Caco-2 (cell line): Measurements from ENCODE around the gene C4BPB. TPM values are rescaled to one million over a fixed set of nuclear protein-coding genes. Genes with fewer than 3 reads are reported as not detected.

Experiments
- BruUV-seq: library from RNA; stranded (reverse); fragments of 400-500 nt; replicated peaks from 2 replicates; lab custom pipeline; 2021; lab: Mats Ljungman, UMichigan
- CTCF ChIA-PET: fragments of 300-600 bp; sonication (Branson Sonifier 250); formaldehyde crosslinking; loops from one replicate; lab custom pipeline; 2022; ENCODE audit warnings: antibody characterized with exemption; lab: Charles Lee
- POLR2A ChIA-PET: fragments of 300-600 bp; sonication (Branson Sonifier 250); formaldehyde crosslinking; loops from one replicate; lab custom pipeline; 2022; ENCODE audit warnings: antibody characterized with exemption; lab: Charles Lee
- DNase-seq, 2 experiments: peaks; one replicate each; pipeline versions ENCODE4 v3.0.0 to v3.0.0-alpha.2; 2020 to 2022
- H3K27me3 ChIP-seq: replicated peaks from 2 replicates; pipeline ENCODE4 v1.6.0; 2011; ENCODE audit warnings: low read length; ENCODE audit not compliant: control insufficient read depth, insufficient read depth
- H3K36me3 ChIP-seq: 2 replicates; pipeline ENCODE4 v1.5.1; 2011; ENCODE audit warnings: low read length; ENCODE audit not compliant: control insufficient read depth, insufficient read depth
- H3K4me1 ChIP-seq: fragments of 250-450 bp; sonication (Bioruptor Pico); 2 replicates; pipeline ENCODE4 v1.5.1; 2020; ENCODE audit warnings: mild to moderate bottlenecking
- H3K4me3 ChIP-seq: 2 replicates; pipeline ENCODE4 v1.5.1; 2011; ENCODE audit warnings: low read depth, mild to moderate bottlenecking, control low read depth, low read length
- H3K9me3 ChIP-seq: fragments of 250-450 bp; sonication (Bioruptor Pico); 2 replicates; pipeline ENCODE4 v1.5.1; 2020; ENCODE audit warnings: mild to moderate bottlenecking, moderate library complexity
- H3K27ac Mint-ChIP-seq: one replicate; pipeline ENCODE4 v1.8.0; 2022; ENCODE audit warnings: mixed read lengths; ENCODE audit not compliant: unreplicated experiment
- H3K27me3 Mint-ChIP-seq: one replicate; pipeline ENCODE4 v1.8.0; 2022; ENCODE audit warnings: mixed read lengths; ENCODE audit not compliant: insufficient read depth, unreplicated experiment
- H3K36me3 Mint-ChIP-seq: one replicate; pipeline ENCODE4 v1.8.0; 2022; ENCODE audit warnings: mild to moderate bottlenecking, mixed read lengths; ENCODE audit not compliant: insufficient read depth, unreplicated experiment
- H3K4me1 Mint-ChIP-seq: one replicate; pipeline ENCODE4 v1.8.0; 2022; ENCODE audit warnings: low read depth, mixed read lengths; ENCODE audit not compliant: unreplicated experiment
- H3K4me3 Mint-ChIP-seq: one replicate; pipeline ENCODE4 v1.8.0; 2022; ENCODE audit warnings: mild to moderate bottlenecking, moderate library complexity, mixed read lengths; ENCODE audit not compliant: unreplicated experiment
- H3K9me3 Mint-ChIP-seq: one replicate; pipeline ENCODE4 v1.8.0; 2022; ENCODE audit warnings: mixed read lengths; ENCODE audit not compliant: unreplicated experiment
- intact Hi-C: fragments of 100-400 bp; cut with micrococcal nuclease; formaldehyde crosslinking; loops from one replicate; pipeline ENCODE4 v1.10.0; 2022; ENCODE audit not compliant: unreplicated experiment
- total RNA-seq: library from RNA; stranded (reverse); gene quantifications from 2 replicates; pipeline ENCODE4 v1.2.3, GENCODE V29; 2022
- TF ChIP-seq, protein P1 (sequence below), 2 experiments: fragments of 200-600 bp in 1 of 2; IDR thresholded peaks; 1 replicate in 1 of 2; 2 replicates in 1 of 2; pipeline versions ENCODE4 v1.5.1 to v1.8.0; 2011 to 2022; ENCODE audit warnings: antibody characterized with exemption in 1 of 2, control low read depth in 1 of 2, inconsistent platforms in 1 of 2, low read depth in 1 of 2, low read length in 1 of 2, mild to moderate bottlenecking in 1 of 2, moderate library complexity in 1 of 2; ENCODE audit not compliant: insufficient read depth in 1 of 2, severe bottlenecking in 1 of 2, unreplicated experiment in 1 of 2

Gene C4BPB
- total RNA-seq, 1 experiment from 2014 or later: 99.8 TPM

DNA sequence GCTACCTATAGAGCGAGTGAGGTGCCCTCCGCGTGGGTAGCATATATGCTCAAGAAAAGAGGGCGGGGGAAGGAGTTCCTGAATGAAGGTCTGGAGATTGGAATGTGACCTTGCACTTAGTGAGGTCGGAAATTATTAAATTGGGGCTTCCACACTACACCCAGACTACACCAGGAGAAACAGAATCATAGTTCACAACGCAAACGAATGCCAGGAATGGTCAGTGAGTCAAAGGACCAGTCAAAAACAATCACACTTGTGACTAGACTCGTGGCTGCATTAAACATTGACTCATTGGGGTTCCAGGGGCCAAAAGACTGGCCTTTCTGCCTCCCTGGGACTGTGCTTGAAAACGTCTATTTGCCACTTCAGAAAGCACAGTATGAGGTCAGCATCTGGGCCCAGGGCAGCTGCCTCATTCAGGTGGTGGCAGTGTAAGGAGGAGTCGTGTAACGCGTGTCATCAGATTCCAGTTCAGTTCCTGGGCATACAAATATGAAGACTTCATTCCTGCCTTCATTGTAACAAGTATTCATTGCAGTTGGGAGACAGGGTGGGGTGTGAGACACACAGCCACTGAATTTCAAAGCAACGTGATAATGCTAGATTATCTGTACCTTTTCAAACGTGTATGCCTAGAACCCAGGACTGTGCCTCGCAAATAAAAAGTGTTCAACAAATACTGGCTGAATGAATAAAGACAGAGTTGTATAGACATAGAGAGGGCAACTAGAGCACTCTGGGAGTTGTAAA lies 37.3 kb upstream of the C4BPB start, which contains the start of gene YOD1:
Gene YOD1 (minus strand): TSS at position 18 of the 753 bp plus-strand sequence. CDS start 178 bp downstream, outside the sequence.
- TF ChIP-seq, protein P1, sequence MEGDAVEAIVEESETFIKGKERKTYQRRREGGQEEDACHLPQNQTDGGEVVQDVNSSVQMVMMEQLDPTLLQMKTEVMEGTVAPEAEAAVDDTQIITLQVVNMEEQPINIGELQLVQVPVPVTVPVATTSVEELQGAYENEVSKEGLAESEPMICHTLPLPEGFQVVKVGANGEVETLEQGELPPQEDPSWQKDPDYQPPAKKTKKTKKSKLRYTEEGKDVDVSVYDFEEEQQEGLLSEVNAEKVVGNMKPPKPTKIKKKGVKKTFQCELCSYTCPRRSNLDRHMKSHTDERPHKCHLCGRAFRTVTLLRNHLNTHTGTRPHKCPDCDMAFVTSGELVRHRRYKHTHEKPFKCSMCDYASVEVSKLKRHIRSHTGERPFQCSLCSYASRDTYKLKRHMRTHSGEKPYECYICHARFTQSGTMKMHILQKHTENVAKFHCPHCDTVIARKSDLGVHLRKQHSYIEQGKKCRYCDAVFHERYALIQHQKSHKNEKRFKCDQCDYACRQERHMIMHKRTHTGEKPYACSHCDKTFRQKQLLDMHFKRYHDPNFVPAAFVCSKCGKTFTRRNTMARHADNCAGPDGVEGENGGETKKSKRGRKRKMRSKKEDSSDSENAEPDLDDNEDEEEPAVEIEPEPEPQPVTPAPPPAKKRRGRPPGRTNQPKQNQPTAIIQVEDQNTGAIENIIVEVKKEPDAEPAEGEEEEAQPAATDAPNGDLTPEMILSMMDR (IDR thresholded peaks at IDR 0.05; ENCODE audit: insufficient read depth in 1 of 2, low read depth in 1 of 2, low read length in 1 of 2, severe bottlenecking in 1 of 2, unreplicated experiment in 1 of 2): no peak
- H3K4me1 ChIP-seq: peaks cover 13% of the 10 kb centered on the region
- intact Hi-C loops: loop anchor here (2.0 kb wide), 2 partner anchors 19 to 37 kb away; partner anchors contain the start of genes C1orf116 and C4BPB
- no TSS peak for BruUV-seq
- Mint-ChIP-seq H3K36me3 (peaks cover 36% of the 10 kb centered on the region), H3K4me1 (peaks cover 15% of the 10 kb centered on the region), H3K27me3 (no peaks in the 10 kb centered on the region), H3K4me3 (peak within 1 kb of the TSS; percentile 94), H3K27ac (peak within 1 kb of the TSS; percentile 97), H3K9me3 (no peaks in the 10 kb centered on the region)
- no peaks in the 10 kb centered on the region for H3K27me3 ChIP-seq
- peak within 1 kb of the TSS; percentile 73 for H3K4me3 ChIP-seq
- ChIA-PET POLR2A (interaction anchor here (1.8 kb wide), 1 partner anchor 19 kb away, joined by 4 read pairs; the partner anchor contains the start of gene C1orf116), CTCF (no interaction called here)
- peak; percentile 36 to 53 for DNase-seq
- H3K36me3 ChIP-seq: 0 out of 2 replicates have a peak, but pooled peaks cover 1% of the 10 kb centered on the region
- H3K9me3 ChIP-seq: no peaks in the 10 kb centered on the region

DNA sequence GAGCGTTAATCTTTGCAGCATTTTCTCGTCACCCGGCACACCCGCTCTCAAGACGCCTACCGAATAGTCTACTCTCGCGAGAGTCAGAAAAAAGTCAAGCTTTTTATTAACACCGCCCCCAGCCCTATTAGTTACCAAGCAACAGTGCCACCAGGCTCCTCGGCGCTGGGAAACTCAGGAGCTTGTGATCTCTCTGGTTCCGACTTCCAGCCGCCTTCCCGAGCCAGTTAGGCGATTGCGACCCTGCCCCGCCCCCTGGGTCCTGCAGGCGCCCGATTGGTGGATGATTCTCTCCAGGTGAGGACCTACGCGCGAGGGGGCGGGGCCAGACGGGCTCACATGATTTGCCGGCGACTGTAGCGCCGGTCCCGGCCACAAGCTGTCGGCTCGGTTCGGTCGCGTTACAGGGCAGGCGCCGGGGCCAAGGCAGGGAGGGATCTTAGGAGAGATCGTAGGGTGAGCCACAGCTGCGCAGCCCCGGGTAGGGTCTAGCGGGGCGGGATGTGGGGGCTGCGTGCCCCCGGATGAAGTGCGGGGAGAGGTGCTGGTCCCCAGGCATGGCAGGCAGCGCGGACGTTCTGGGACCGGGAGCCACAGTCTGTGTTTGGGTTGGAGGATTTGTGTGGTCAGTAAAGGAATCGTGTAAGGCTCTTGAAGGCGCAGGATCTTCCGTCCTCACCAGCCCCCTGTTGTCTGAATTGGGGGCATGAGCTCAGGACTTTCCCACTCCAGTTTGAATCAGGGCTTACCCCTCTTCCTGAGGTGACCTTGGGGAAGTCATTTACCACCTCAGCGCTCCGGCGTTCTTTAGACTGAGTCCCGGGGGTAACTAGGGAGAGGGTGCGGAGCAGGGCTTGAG lies 35.5 kb upstream of the C4BPB start, which contains the start of gene PFKFB2:
Gene PFKFB2 (plus strand): TSS at position 365 of the 859 bp plus-strand sequence. CDS start 1,443 bp downstream, outside the sequence.
- intact Hi-C loops: loop anchor here (1.0 kb wide), 3 partner anchors 25 to 268 kb away; partner anchors contain the start of gene CD55
- peaks cover 15% of the 10 kb centered on the region for H3K4me1 Mint-ChIP-seq
- TF ChIP-seq, protein P1 (IDR thresholded peaks at IDR 0.05; ENCODE audit: insufficient read depth in 1 of 2, low read depth in 1 of 2, low read length in 1 of 2, severe bottlenecking in 1 of 2, unreplicated experiment in 1 of 2): no peak
- DNase-seq: peak; percentile 100
- Histone ChIP-seq H3K36me3 (0 out of 2 replicates have a peak, but pooled peaks cover 1% of the 10 kb centered on the region), H3K4me3 (peak within 1 kb of the TSS; percentile 73), H3K4me1 (peaks cover 4% of the 10 kb centered on the region), H3K9me3 (no peaks in the 10 kb centered on the region), H3K27me3 (no peaks in the 10 kb centered on the region)
- ChIA-PET POLR2A (interaction anchor here (0.6 to 1.9 kb wide), 16 partner anchors 13 to 394 kb away, joined by 3 to 39 read pairs (median 4); partner anchors contain the start of genes C1orf116, C4BPB and CD55), CTCF (interaction anchor here (0.8 to 1.6 kb wide), 6 partner anchors 18 to 352 kb away, joined by 3 to 15 read pairs (median 4); partner anchors contain the start of genes C1orf116 and CD55)
- no peaks in the 10 kb centered on the region for H3K27me3 Mint-ChIP-seq
- peak within 1 kb of the TSS; percentile 97 for H3K27ac Mint-ChIP-seq
- no peaks in the 10 kb centered on the region for H3K9me3 Mint-ChIP-seq
- TSS peak; percentile 56 for BruUV-seq
- H3K4me3 Mint-ChIP-seq: peak within 1 kb of the TSS; percentile 94
- H3K36me3 Mint-ChIP-seq: peaks cover 25% of the 10 kb centered on the region
